Muscle of back (tissue), 13 donors: ENCODE measurements around the gene TMEM14A. TPM values are rescaled to one million over a fixed set of nuclear protein-coding genes. Genes with fewer than 3 reads are reported as not detected.
A peak's percentile ranks its signal among the peaks of the same experiment; 100 is the strongest.

Source experiments
- DNase-seq, 3 donors: peaks; one replicate each; pipeline versions ENCODE4 v3.0.0 to v3.0.0-alpha.2; 2013
- long read RNA-seq, 9 donors: transcript quantifications; one replicate each; lab custom pipeline, GENCODE V29; 2026
- polyA plus RNA-seq, 10 donors: library from polyadenylated mRNA; unstranded; fragments of 120-200 nt; gene quantifications; one replicate each; pipeline ENCODE4 v1.2.1, GENCODE V29; 2013; ENCODE audit not compliant: insufficient read length in 10 of 10

The TMEM14A gene
- polyA plus RNA-seq: 10 to 100 TPM; 13.9 to 26.7 (median 18.6) TPM
- long read RNA-seq, donor 1, transcript TMEM14A-201 (5 exons, 992 nt): major isoform, 14 of 14 reads
- long read RNA-seq, donor 1, partial matches to known transcripts: 0 of 14 reads
- long read RNA-seq, donor 1, other reads (novel, unspliced or antisense): 0 of 14 reads
- long read RNA-seq, donor 2, transcript TMEM14A-201 (5 exons, 992 nt): major isoform, 5 of 5 reads
- long read RNA-seq, donor 2, partial matches to known transcripts: 0 of 5 reads
- long read RNA-seq, donor 2, other reads (novel, unspliced or antisense): 0 of 5 reads
- long read RNA-seq, donor 3: 0 reads
- long read RNA-seq, donor 4, transcript TMEM14A-201 (5 exons, 992 nt): major isoform, 8 of 8 reads
- long read RNA-seq, donor 4, partial matches to known transcripts: 0 of 8 reads
- long read RNA-seq, donor 4, other reads (novel, unspliced or antisense): 0 of 8 reads
- long read RNA-seq, donor 5, transcript TMEM14A-201 (5 exons, 992 nt): major isoform, 11 of 11 reads
- long read RNA-seq, donor 5, partial matches to known transcripts: 0 of 11 reads
- long read RNA-seq, donor 5, other reads (novel, unspliced or antisense): 0 of 11 reads
- long read RNA-seq, donor 6, transcript TMEM14A-201 (5 exons, 992 nt): major isoform, 13 of 13 reads
- long read RNA-seq, donor 6, partial matches to known transcripts: 0 of 13 reads
- long read RNA-seq, donor 6, other reads (novel, unspliced or antisense): 0 of 13 reads
- long read RNA-seq, donor 7, transcript TMEM14A-201 (5 exons, 992 nt): major isoform, 14 of 14 reads
- long read RNA-seq, donor 7, partial matches to known transcripts: 0 of 14 reads
- long read RNA-seq, donor 7, other reads (novel, unspliced or antisense): 0 of 14 reads
- long read RNA-seq, donor 8, transcript TMEM14A-201 (5 exons, 992 nt): major isoform, 13 of 13 reads
- long read RNA-seq, donor 8, partial matches to known transcripts: 0 of 13 reads
- long read RNA-seq, donor 8, other reads (novel, unspliced or antisense): 0 of 13 reads
- long read RNA-seq, donor 9, partial matches to known transcripts: 0 of 2 reads
- long read RNA-seq, donor 9, other reads (novel, unspliced or antisense): 0 of 2 reads

- DNase-seq: peak; percentile 87 to 97 (median 94)
These were observed at the start of gene TMEM14A for GRCh38 chr6:52670502-52671409. TMEM14A (plus strand) TSS chr6:52671113; CDS start chr6:52677103, 5,990 bp downstream.

- no peak for DNase-seq
These were observed 49.3 kb upstream of the TMEM14A start for GRCh38 chr6:52621631-52622030.

DNA sequence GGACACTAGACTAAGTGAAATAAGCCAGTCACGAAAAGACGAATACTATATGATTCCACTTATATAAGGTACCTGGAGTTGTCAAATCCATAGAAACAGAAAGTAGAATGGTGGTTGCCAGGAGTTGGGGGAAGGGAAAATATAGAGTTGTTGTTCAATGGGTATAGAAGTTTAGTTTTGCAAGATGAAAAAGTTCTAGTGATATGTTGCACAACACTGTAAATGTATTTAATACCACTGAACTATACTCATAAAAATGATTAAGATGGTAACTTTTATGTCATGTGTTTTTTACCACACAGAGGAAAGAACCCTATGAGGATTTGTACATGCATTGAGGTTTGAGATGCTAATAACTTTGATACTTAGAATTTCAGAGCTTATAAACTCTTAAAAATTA is 48.1 kb upstream of the TMEM14A start:
- no peak for DNase-seq

- no peak for DNase-seq
These were observed 38.9 kb upstream of the TMEM14A start for GRCh38 chr6:52632011-52632410.

DNA sequence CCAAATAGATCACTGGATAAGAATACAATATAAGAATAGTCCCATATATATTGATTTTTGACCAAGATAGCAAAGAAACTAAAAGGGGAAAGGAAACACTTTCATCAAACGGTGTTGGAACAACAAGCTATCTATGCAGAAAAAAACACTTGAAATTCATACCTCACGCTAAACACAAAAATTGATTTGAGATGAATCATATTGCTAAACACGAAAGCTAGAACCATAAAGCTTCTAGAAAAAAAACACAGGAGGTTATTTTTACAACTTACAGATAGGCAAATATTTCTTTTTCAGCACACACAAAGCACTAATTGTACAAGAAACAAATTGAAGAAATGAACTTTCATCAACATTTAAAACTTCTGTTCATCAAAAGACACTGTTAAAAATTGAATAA is 36.7 kb upstream of the TMEM14A start:
- DNase-seq: no peak

DNA sequence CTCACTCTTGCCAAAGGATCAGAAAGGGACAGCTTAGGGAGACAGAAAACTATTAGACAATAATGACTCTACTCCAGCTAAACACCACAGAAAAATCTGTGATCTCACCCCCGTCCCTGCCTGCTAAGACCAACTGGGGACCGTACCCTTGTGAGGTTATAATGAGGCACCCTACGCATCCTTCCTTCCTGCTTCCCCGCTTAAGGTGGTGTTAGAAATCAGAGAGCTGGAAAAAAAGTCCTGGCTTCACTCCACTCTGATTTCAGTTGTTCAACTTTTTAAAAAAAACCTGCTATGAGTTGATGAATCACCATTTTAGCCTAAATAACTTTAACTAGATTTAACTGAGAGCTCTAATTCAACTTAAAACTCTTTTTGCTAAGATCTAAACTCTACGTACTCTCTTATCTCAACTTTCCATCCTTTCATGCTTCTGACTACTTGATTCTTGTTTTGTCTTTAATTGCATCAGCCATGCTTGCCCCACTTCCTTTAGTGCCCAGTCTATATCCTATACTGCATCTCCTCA is 35.8 kb upstream of the TMEM14A start:
- no peak for DNase-seq

DNA sequence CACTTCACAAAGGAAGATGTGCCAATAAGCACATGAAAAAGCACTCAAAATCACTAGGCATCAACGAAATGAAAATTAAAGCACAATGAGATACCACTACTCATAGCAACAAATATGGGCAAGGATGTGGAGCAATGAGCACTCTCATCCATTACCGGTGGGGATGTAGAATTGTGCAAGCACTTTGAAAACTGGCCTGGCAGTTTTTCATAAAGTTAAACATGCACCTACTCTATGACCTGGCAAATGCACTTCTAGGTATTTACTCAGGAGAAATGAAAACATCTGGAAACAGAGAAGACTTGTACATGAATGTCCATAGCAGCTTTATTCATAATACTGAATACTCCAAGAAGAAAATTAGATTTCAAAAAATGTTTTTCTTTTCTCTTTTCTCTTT is 34.1 kb upstream of the TMEM14A start:
- DNase-seq: no peak

- no peak for DNase-seq
These were observed 31.4 kb upstream of the TMEM14A start for GRCh38 chr6:52639493-52639892.

DNA sequence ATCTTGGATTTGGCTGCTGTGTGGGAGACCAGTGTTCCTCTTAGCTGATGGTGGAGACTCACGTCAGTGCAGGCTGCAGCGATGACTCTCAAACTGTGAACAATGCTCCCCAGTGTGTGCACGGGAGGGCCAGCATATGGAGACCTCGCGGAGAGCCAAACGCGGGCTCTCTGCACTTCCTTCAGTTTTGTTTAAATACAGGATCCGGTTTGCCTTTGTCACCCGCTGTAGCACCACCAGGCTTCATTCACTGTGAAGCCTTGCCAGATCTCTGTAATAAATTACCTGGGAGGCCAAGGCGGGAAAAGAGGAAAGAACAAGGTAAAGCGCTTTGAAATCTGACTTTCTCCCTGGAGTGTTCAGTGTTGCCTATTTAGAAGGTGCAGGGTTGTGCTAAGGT is 30.7 kb upstream of the TMEM14A start:
- DNase-seq: peak in 1 of 3 donors; percentile 31

DNA sequence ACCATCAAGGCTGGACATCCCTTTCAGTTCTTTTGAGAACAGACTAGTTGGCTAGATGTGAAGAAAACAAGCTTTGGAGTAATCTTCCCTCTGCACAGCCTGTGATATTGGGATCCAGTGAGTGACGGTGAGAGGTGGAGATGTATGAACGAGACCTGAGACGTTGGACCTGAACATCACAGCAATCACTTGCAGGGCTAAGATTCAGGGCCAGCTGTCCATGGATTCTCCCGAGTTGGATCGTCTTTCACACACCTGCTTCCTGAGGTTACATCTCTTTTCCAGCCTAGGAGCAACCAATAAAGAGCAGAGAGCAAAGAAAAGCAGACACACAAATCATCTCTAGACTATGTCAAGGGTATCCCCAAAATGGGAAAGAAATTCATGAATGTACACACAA is 30.0 kb upstream of the TMEM14A start:
- no peak for DNase-seq

DNA sequence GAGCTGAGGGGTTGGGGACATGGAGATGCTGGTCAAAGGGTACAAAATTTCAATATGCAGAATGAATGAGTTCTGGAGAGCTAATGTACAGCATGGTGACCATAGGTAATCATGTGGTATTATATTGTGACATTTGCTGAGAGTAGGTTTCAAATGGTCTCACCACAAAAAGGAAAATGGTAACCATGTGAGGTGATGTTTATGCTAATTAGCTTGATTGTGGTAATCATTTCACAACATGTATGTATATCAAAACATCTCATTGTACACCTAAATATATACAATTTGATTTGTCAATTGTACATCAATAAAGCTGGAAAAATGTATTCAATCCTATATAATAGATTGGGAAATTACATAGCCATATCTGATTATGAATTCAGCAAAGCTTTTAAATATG is 29.5 kb upstream of the TMEM14A start:
- no peak for DNase-seq

DNA sequence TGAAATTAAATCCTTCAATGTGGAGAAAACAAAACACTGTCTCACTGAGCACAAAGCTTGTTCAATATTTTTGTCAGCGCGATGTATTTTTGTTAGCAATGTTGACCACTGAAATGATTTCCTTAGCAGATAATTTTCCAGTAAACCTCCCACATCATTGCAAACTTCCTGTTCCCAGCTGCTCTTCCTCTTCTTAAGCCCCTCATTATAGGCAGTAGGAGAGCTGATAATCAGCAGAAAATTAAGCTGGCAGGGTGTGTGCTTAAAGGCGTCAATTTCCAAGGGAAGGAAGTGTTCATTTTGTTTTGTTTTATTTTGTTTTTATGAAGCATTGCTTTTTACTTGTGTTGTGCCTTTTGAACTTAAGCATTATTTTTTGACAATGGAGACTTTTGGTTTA is 29.1 kb upstream of the TMEM14A start:
- DNase-seq: no peak

- DNase-seq: no peak
These were observed 28.5 kb upstream of the TMEM14A start for GRCh38 chr6:52642368-52642767.

- DNase-seq: no peak
These were observed 27.8 kb upstream of the TMEM14A start for GRCh38 chr6:52643158-52643557.

GRCh38 chr6:52644253-52644652 is 26.7 kb upstream of the TMEM14A start:
- no peak for DNase-seq

- no peak for DNase-seq
These were observed 24.9 kb upstream of the TMEM14A start for GRCh38 chr6:52645976-52646375.

DNA sequence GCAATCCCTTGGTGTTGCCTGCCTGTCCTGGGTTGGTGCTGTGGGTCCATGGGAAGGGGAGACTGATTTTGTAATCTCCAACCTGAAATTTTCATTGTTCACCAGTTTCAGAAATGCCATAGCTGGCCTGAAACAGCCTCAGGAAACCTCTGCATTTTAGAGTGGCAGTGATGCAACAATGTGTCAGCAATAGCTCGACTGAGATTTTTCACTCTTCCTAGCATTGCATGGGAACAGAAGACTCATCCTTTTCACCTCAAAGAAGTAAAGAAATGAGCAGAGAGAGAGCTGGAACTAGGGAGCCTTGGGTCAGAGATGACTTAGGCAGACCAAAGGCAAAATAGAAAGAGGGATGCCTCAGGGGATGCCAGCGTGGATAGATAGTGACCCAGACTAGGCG is 23.7 kb upstream of the TMEM14A start:
- DNase-seq: no peak

DNA sequence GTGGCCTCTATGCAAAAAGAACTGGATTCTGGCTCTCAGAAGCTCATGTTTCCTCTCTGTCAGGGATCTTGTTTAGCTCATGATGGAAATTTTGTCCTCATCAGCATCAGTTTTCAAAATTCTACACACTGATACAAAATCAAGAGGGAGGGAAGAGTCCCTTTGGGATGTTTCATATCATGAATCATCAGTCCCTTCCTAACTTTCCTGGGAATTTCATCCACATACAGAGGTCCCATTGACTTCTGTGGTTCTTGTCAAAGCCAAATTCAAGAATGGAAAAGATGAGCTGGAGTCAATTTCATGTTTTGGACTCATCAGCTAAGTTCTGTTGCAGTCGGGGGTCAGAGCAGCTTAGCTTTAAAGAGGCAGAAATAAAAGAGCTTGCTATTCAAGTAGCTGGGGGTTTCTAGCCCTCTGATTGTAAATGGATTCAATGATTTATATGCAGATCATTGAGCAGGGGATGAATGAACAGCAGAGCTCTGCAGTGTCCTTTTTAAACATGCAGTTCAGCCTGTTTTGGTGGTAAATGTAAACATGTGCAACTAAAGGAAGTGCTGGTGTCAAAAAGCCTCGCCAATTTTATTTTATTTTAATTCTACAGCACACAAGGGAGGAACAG is 21.3 kb upstream of the TMEM14A start:
- peak in 2 of 3 donors; percentile 41 to 65 for DNase-seq

DNA sequence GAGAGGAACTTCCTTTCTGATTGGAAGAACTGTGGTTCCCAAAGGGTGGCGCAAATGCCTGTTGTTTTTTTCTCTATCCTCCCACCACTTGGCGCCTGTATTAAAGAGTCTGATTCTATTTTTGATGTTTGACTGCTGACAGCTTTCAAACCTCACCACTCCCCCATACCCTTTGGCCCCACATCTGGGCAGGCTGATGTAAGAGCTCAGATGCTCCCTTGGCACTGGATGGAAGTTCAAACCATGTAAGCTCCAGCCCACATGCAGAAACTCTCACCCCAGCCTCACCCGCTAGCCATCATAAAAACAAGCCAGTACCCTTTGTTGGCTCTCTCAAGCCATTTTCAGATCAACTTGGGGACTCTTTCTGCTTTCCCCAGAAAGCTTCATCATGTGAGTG is 20.0 kb upstream of the TMEM14A start:
- DNase-seq: no peak

DNA sequence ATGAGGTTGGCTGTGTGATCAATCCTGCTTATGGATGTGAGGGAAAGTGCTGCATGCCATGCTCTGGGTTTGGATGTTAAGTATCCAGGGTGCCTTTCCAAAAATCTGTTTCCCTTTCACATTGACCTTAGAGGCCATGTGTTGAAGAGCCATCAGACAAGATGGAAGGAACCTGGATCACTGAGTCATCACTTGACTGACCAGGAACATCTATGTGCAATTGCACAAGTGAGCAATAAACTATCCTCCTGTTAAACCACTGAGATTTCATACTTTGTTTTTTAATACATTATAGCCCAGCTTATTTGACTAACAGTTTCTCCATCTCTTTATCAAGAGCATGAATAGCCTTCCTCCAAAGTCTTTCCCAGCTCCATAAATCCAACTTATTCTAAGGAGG is 17.8 kb upstream of the TMEM14A start:
- DNase-seq: no peak

DNA sequence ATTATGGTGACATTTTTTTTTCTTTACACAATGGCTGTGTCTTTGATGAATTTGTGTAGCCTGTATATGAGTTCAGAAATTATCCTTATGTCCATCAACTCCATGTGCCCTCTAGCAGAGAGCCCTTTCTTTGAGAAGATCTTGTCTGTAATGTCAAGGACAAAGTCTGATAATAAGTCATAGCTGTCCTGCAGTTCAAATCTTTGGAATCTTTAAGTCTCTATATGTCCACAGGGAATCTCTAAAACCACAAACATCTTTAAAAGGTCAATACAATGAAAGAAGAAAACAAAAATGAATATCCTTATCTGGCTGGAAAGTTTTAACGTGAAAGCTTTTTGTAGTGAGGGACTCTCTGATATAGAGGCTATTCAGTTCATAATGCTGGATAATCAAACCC is 16.9 kb upstream of the TMEM14A start:
- DNase-seq: no peak
